ENCODE measurements around the gene SLC12A7.

SLC12A7 gene

GRCh38 chr5:1077491-1078020 is 34.3 kb downstream of the SLC12A7 start:
- DNase-seq (ENCODE audit: low spot score): no peak

- DNase-seq (ENCODE audit: low spot score): no peak
These were observed 34.8 kb downstream of the SLC12A7 start for GRCh38 chr5:1077026-1077425.

- DNase-seq (ENCODE audit: low spot score): no peak
These were observed 35.5 kb downstream of the SLC12A7 start for GRCh38 chr5:1076406-1076805.

- DNase-seq (ENCODE audit: low spot score): no peak
These were observed 35.9 kb downstream of the SLC12A7 start for GRCh38 chr5:1075931-1076330.

GRCh38 chr5:1075555-1075881 is 36.3 kb downstream of the SLC12A7 start:
- DNase-seq (ENCODE audit: low spot score): no peak

GRCh38 chr5:1074816-1075554 is 36.9 kb downstream of the SLC12A7 start:
- DNase-seq (ENCODE audit: low spot score): no peak

GRCh38 chr5:1074226-1074625 is 37.6 kb downstream of the SLC12A7 start:
- DNase-seq (ENCODE audit: low spot score): no peak

GRCh38 chr5:1073239-1074102 is 38.4 kb downstream of the SLC12A7 start:
- no peak for DNase-seq (ENCODE audit: low spot score)

GRCh38 chr5:1069720-1070088 is 42.2 kb downstream of the SLC12A7 start:
- DNase-seq (ENCODE audit: low spot score): no peak

GRCh38 chr5:1068895-1069719 is 42.8 kb downstream of the SLC12A7 start:
- no peak for DNase-seq (ENCODE audit: low spot score)

- no peak for DNase-seq (ENCODE audit: low spot score)
These were observed 43.5 kb downstream of the SLC12A7 start for GRCh38 chr5:1068204-1068894.

GRCh38 chr5:1067141-1068121 is 44.4 kb downstream of the SLC12A7 start:
- no peak for DNase-seq (ENCODE audit: low spot score)

GRCh38 chr5:1066676-1067075 is 45.2 kb downstream of the SLC12A7 start:
- no peak for DNase-seq (ENCODE audit: low spot score)

GRCh38 chr5:1065891-1066650 is 45.8 kb downstream of the SLC12A7 start:
- DNase-seq (ENCODE audit: low spot score): no peak

GRCh38 chr5:1065143-1065750 is 46.6 kb downstream of the SLC12A7 start:
- no peak for DNase-seq (ENCODE audit: low spot score)

- DNase-seq (ENCODE audit: low spot score): no peak
These were observed 47.3 kb downstream of the SLC12A7 start for GRCh38 chr5:1064383-1065142.

GRCh38 chr5:1063661-1064382 is 48.0 kb downstream of the SLC12A7 start:
- DNase-seq (ENCODE audit: low spot score): no peak
